Activated CD8-positive, alpha-beta memory T cell treated with anti-CD3 and anti-CD28 coated beads for 36 hours (primary cell): ENCODE results near the gene RAP1GAP. TPM values are rescaled to one million over a fixed set of nuclear protein-coding genes. Genes with fewer than 3 reads are reported as not detected.
"Not testable (repeated sequence)": the region's sequence is repeated elsewhere in the genome, so short reads cannot be mapped to it uniquely, and the experiment has no call there.

ENCODE experiments used
- CTCF ChIA-PET: fragments of 350-600 bp; sonication (Branson Sonifier 250); formaldehyde crosslinking; loops from one replicate; lab custom pipeline; 2021; ENCODE audit warnings: antibody characterized with exemption; lab: Charles Lee
- POLR2A ChIA-PET: fragments of 350-600 bp; sonication (Branson Sonifier 250); formaldehyde crosslinking; loops from one replicate; lab custom pipeline; 2021; ENCODE audit warnings: antibody characterized with exemption; lab: Charles Lee
- total RNA-seq, 2 experiments: library from RNA; stranded (reverse); gene quantifications; one replicate each; pipeline ENCODE4 v1.2.3, GENCODE V29; 2021

Gene RAP1GAP
- total RNA-seq, 2 experiments from 2014 or later = 0.42 to 0.96 TPM

DNA sequence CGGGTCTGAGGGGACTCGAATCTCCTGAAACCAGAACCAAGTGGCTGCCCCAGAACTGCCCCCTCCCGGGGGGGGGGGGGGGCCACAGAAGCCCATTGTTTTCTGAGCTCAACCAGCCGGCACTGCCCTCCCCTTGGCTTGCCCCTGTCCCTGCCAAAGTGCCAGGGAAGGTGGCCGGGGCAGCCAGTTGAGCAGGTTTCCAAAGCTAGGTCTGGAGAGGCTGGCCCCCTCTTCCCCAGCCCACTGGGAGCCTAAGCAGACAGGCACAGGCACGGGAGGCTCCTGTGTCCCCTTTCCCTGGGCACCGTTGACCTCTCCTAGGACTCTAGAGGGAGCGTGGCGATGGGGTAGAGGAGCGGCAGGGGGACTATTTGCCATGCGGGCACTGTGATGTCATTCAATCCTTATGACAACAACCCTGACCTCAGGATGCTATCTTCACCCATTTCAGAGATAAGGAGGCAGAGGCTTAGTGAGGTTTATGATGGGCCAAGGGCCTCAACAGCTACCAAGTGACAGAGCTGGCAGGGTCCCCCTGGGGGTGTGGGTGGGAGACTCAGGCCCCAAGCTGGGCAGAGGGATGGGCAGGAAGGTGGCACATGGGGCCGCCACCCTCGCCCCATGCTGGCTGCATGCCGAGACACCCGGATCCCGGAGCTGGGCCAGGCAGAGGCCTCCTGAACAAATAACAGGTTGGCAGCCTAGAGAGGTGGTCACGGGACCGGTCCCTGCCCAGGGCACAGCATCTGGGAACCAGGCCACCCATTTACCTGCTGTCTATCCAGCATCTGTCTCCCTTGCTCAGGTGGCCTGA is 35.0 kb downstream of the RAP1GAP start:
- CTCF ChIA-PET = no interaction called here
- POLR2A ChIA-PET = no interaction called here

- ChIA-PET POLR2A (no interaction called here), CTCF (no interaction called here)
These were observed 35.9 kb downstream of the RAP1GAP start for GRCh38 chr1:21633141-21633755.

- ChIA-PET CTCF (no interaction called here), POLR2A (no interaction called here)
These were observed 36.9 kb downstream of the RAP1GAP start for GRCh38 chr1:21631944-21632887.

DNA sequence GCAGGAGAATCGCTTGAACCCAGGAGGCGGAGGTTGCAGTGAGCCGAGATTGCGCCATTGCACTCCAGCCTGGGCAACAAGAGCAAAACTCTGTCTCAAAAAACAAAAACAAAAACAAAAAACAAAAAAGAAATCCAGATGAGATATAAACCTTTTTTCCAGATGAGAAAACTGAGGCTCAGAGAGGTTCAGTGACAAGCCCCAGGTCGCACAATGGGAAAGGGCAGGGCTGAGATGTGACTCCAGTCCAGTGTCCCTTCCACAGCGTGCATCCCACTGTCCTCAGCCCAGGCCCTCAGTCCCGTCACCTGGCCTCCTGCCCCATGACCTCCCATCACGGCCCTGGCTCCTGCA is 37.6 kb downstream of the RAP1GAP start:
- CTCF ChIA-PET = interaction anchor here (0.6 kb wide), 1 partner anchor 215 kb away, joined by 3 read pairs; no protein-coding TSS in a partner anchor
- POLR2A ChIA-PET = not testable (repeated sequence)

DNA sequence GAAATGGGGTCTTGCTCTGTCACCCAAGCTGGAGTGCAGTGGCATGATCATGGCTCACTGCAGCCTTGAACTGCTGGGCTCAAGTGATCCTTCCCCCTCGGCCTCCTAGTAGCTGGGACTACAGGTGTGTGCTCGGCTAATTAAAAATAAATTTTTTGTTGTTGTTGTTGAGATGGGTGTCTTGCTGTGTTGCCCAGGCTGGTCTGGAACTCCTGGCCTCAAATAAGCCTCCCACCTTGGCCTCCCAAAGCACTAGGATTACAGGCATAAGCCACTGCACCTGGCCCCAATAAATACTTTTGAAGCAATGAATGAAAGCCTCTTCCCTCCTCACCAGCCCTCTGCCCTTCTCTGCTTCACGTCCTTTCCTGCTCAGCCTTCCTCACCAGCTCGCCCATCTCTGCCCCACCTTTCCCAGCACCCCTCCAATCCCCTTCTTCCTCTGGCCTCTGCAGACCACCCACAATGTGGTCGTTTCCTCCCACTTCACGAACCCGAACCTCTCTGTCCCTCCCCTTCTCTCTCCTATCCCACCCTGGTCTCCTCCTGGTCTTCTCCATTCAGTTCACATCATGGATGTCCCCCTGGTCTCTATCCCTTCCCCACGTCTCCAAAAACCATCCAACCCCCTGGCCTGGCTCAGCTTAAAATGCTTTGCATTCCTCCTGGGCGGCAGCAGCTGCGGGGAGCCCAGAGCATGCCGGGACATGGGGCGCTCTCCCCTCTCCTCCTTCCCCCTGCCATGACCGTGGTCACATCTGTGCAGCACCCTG is 38.4 kb downstream of the RAP1GAP start:
- CTCF ChIA-PET = interaction anchor here (0.6 kb wide), 1 partner anchor 216 kb away, joined by 3 read pairs; no protein-coding TSS in a partner anchor
- POLR2A ChIA-PET = no interaction called here

- CTCF ChIA-PET = no interaction called here
- POLR2A ChIA-PET = interaction anchor here (0.5 kb wide), 1 partner anchor 102 kb away, joined by 3 read pairs; no protein-coding TSS in a partner anchor
These were observed 39.2 kb downstream of the RAP1GAP start for GRCh38 chr1:21629971-21630370.

DNA sequence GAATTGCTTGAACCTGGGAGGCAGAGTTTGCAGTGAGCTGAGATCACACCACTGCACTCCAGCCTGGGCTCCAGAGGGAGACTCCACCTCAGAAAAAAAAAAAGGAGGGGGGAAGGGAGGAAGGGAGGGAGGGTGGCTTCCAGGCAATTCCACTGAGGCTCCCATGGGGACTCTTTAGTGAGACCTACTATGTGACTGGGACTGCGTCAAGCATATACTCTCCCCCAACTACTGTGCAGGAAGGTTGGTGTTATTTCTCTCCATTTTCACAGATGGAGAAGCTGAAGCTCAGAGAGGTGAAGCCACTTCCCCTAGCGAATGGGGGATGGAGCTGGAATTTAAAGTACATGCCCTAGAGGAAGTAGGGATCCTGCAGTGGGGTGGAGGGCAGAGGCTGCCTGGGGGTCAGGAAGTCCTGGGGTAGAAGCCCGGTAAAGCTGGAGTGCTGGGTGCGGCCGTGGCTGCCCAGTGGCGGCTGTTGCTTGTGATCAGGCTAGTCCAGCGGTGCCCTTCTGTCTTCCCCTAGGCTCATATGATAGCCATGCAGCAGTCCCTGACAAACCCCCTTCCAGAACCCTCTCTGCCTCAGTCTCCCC is 40.3 kb downstream of the RAP1GAP start:
- ChIA-PET POLR2A (no interaction called here), CTCF (no interaction called here)

GRCh38 chr1:21626921-21627339 is 42.2 kb downstream of the RAP1GAP start:
- POLR2A ChIA-PET = no interaction called here
- CTCF ChIA-PET = interaction anchor here (0.7 kb wide), 1 partner anchor 20 kb away, joined by 3 read pairs; no protein-coding TSS in a partner anchor

GRCh38 chr1:21625390-21626190 is 43.6 kb downstream of the RAP1GAP start:
- ChIA-PET POLR2A (no interaction called here), CTCF (no interaction called here)

DNA sequence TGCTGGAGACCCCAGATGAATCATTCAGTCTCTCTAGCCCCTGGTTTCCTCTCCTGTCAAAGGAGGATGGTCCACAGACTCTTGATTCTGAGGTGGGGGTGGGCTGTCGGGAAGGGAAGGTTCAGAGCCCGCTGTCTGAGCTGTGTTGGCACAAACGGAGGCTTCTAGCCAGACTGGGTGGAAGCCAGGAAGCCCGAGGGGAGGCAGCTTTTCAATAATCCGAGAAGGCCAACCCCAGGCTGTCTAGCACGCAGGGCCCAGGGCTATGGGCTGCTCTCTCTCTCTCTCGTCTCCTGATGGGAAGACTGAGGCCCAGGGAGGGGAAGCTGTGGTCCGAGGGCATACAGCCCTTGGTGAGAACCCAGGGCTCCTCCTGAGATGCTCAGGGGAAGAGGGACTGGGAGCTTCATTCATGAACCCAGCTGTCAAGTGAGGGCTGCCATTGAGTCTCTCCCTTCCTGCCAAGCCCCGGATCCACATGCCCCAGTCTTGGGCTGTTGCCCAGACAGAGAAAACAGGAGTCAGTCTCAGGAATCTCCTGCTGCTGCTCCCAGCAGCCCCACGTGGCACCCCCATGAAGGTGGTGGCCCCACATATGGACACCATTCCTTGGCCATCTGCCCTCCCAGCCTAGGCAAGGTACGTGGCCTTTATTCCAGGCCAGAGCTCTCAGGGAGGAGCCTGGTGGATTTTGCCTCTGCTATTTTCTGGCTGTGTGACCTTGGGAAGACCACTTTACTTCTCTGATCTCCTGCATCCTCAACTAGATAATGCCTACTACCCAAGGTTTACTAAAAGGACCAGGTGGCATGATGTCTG is 44.4 kb downstream of the RAP1GAP start:
- ChIA-PET CTCF (no interaction called here), POLR2A (no interaction called here)

- POLR2A ChIA-PET = interaction anchor here (0.5 kb wide), 1 partner anchor 59 kb away, joined by 3 read pairs; no protein-coding TSS in a partner anchor
- CTCF ChIA-PET = no interaction called here
These were observed 45.7 kb downstream of the RAP1GAP start for GRCh38 chr1:21623410-21623961.

DNA sequence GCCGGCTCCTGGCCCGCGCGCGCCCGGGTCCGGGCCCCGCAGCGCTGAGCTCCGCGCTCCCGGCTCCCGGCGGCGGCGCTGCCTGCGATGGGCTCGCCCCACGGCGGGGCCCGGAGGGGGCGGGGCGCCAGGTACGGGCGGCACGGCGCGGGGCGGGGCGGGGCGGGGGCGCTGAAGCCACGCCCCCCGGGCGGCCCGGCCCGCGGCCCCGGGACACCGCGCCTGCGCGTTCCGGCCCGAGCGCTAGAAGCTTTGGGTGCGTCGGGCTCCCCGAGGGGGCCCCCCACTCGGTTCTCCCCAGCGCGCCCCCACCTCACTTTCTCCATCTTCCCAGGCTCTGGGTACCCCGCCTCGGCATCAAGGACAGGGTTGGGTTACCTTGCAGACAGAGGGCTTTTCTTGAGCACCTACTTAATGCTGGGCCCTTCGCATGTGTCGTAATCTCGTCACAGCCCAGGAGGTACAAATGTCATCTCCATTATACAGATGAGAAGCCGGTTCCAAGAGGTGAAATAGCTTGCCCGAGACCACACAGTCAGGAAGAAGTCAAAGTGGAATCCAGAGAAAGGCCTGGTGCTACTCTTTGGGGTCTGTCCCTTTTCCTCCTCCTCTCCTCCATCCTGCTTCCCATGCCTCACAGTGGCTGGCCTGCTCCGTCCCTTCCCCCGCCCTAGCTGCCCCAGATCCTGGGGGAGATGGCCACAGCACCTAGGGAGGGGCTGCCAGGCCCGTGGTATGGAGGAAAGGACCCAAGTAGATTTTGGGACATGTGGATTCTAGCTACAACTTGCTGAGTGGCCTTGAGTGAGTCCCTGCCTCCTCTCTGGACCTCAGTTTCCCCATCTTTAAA is 46.5 kb downstream of the RAP1GAP start:
- ChIA-PET CTCF (interaction anchor here (0.9 kb wide), 1 partner anchor 28 kb away, joined by 3 read pairs; no protein-coding TSS in a partner anchor), POLR2A (no interaction called here)

- POLR2A ChIA-PET = no interaction called here
- CTCF ChIA-PET = interaction anchor here (0.8 to 0.9 kb wide), 2 partner anchors 27 to 112 kb away, joined by 3 read pairs; partner anchors contain the start of gene ALPL
These were observed 47.3 kb downstream of the RAP1GAP start for GRCh38 chr1:21621761-21622436.

DNA sequence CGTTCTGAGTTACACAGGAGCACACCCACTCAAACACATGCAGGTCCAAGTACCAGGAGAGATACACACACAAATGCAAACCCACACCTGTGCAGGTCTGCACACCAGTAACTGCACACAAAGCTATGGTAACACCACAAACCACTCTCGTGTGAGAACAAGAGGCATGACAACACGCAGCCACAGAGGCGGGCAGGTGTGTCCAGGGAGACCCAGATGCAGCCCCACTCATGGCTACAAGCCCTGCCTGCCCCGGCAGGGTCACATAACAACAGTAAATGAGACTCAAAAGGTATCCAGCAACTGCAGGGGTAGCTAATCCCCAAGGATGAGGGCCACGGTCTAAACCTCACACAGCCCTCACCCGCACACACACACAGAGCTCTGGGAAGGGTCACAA is 48.1 kb downstream of the RAP1GAP start:
- ChIA-PET POLR2A (no interaction called here), CTCF (interaction anchor here (0.6 to 0.9 kb wide), 3 partner anchors 14 to 246 kb away, joined by 3 to 4 read pairs (median 3); partner anchors contain the start of gene ALPL)

- ChIA-PET POLR2A (no interaction called here), CTCF (interaction anchor here (0.6 to 0.9 kb wide), 2 partner anchors 13 to 245 kb away, joined by 3 to 4 read pairs; no protein-coding TSS in a partner anchor)
These were observed 48.7 kb downstream of the RAP1GAP start for GRCh38 chr1:21620496-21620895.
